ENCODE results near the gene CREB5. TPM values are rescaled to one million over a fixed set of nuclear protein-coding genes. Genes with fewer than 3 reads are reported as not detected.

The CREB5 gene
- total and polyA plus RNA-seq, 7 donors: 0.80 to 42.1 (median 4.6) TPM

DNA sequence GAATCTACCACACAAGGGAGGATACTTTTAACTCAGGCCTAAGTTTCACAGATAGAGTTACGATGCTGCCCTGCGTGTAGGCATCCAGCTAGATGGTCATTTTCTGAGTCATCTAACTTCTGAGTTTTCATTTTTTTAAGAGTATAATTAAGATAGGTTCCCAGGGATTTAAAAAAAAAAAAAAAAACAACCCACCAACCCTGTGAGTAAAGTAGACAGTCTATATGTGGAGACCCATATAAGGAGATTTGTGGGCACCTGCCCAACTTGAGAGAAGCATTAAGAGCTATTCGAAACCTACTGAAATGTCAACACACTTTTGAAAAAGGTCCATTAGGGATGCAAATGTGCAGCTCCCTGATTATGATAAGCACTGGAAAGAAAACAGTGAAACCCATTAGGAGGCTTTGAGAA is 288.5 kb downstream of the CREB5 start:
- DNase-seq: no peak
- Histone ChIP-seq H3K36me3 (no peaks in the 10 kb centered on the region), H3K4me3 (no peak overlapping the region), H3K27me3 (no peaks in the 10 kb centered on the region), H3K27ac (peak overlapping the region in 2 of 4 donors; percentile 59 to 62), H3K4me1 (peaks cover 0 to 29% (median 16%) of the 10 kb centered on the region in 4 donors), H3K9me3 (no peaks in the 10 kb centered on the region)
- TF ChIP-seq POLR2AphosphoS5 (IDR thresholded peaks at IDR 0.05): no peak
- TF ChIP-seq EP300 (IDR thresholded peaks at IDR 0.05): no peak
- no peak for TF ChIP-seq POLR2A (IDR thresholded peaks at IDR 0.05)
- TF ChIP-seq CTCF (IDR thresholded peaks at IDR 0.05): no peak
- intact Hi-C loops (cut with DNase I): no loop called here
- WGBS, 2 donors: 89 to 92% methylated on average over 3 of the region's 3 CpGs

- DNase-seq: no peak
Observed at GRCh38 chr7:28701731-28702130, 289.4 kb downstream of the CREB5 start.

DNA sequence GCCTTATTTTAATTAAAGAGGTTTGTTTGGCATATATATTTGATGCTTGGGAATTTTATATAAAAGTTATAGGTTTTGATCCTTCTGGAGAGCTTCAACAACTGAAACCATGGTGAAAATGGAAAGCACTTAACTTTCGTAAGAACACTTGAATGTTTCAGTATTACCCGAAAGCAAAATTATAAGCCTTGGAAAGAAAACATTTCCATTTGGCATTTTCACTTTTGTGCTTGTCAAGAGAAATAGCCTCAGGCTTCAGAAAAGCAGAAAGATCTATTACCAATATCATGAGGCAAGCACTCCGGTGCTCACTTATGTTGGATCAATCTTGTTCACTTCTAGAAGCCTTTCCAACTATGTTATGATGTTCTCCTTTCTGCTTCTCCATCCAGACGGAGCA is 289.9 kb downstream of the CREB5 start:
- H3K27me3 ChIP-seq: no peaks in the 10 kb centered on the region
- no peak overlapping the region for H3K27ac ChIP-seq
- intact Hi-C loops (cut with DNase I): no loop called here
- peaks cover 0 to 29% (median 16%) of the 10 kb centered on the region in 4 donors for H3K4me1 ChIP-seq
- DNase-seq: no peak
- 87 to 93% methylated on average over 4 of the region's 4 CpGs for whole genome bisulfite sequencing, 2 donors
- H3K36me3 ChIP-seq: no peaks in the 10 kb centered on the region
- H3K9me3 ChIP-seq: no peaks in the 10 kb centered on the region
- no peak overlapping the region for H3K4me3 ChIP-seq
- no peak for TF ChIP-seq POLR2AphosphoS5 (IDR thresholded peaks at IDR 0.05)

More at GRCh38 chr7:28701731-28702130, 289.4 kb downstream of the CREB5 start:
- TF ChIP-seq POLR2A (IDR thresholded peaks at IDR 0.05): no peak
- peaks cover 0 to 29% (median 16%) of the 10 kb centered on the region in 4 donors for H3K4me1 ChIP-seq
- H3K4me3 ChIP-seq: no peak overlapping the region
- WGBS, 2 donors: 65 to 75% methylated on average over 1 of the region's 1 CpG
- intact Hi-C loops (cut with DNase I): no loop called here
- no peaks in the 10 kb centered on the region for H3K27me3 ChIP-seq
- no peak overlapping the region for H3K27ac ChIP-seq
- no peaks in the 10 kb centered on the region for H3K9me3 ChIP-seq
- H3K36me3 ChIP-seq: no peaks in the 10 kb centered on the region

- no peaks in the 10 kb centered on the region for H3K36me3 ChIP-seq
- H3K27ac ChIP-seq: peak overlapping the region in 1 of 4 donors; percentile 18
- H3K4me1 ChIP-seq: peaks cover 0 to 35% (median 20%) of the 10 kb centered on the region in 4 donors
- H3K27me3 ChIP-seq: no peaks in the 10 kb centered on the region
- no peak overlapping the region for H3K4me3 ChIP-seq
- intact Hi-C loops (cut with DNase I): no loop called here
- no peak for DNase-seq
- 94 to 95% methylated on average over 1 of the region's 1 CpG for WGBS, 2 donors
- TF ChIP-seq CTCF (IDR thresholded peaks at IDR 0.05): no peak
- no peak for TF ChIP-seq EP300 (IDR thresholded peaks at IDR 0.05)
- no peak for TF ChIP-seq POLR2A (IDR thresholded peaks at IDR 0.05)
- TF ChIP-seq POLR2AphosphoS5 (IDR thresholded peaks at IDR 0.05): no peak
- H3K9me3 ChIP-seq: no peaks in the 10 kb centered on the region
Observed at GRCh38 chr7:28703037-28703765, 290.9 kb downstream of the CREB5 start.

DNA sequence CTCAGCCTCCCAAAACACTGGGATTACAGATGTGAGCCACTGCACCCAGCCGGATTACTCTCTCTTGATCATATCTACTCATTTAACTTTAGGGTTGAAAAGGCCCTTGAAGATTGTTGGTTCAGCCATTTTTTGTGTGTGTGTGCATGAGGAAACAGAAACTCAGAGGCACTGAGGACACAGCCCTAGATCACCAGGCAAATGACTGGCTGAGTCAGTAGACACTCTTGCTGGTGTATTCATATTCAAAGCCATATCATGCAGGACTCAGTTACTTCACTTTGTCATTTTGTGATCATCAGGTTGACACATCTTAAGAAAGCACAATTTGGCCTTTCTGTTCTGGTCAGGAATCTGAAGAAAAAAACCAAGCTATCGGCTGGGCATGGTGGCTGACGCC is 292.4 kb downstream of the CREB5 start:
- no peaks in the 10 kb centered on the region for H3K27me3 ChIP-seq

More for the DNA sequence above, 292.4 kb downstream of the CREB5 start:
- H3K36me3 ChIP-seq: no peaks in the 10 kb centered on the region
- no peak overlapping the region for H3K4me3 ChIP-seq
- DNase-seq: no peak
- 81 to 97% methylated on average over 3 of the region's 3 CpGs for WGBS, 2 donors
- H3K27ac ChIP-seq: no peak overlapping the region
- TF ChIP-seq EP300 (IDR thresholded peaks at IDR 0.05) (no peak), CTCF (IDR thresholded peaks at IDR 0.05) (no peak), POLR2AphosphoS5 (IDR thresholded peaks at IDR 0.05) (no peak), POLR2A (IDR thresholded peaks at IDR 0.05) (no peak)
- intact Hi-C loops (cut with DNase I): no loop called here
- no peaks in the 10 kb centered on the region for H3K9me3 ChIP-seq
- peaks cover 0 to 47% (median 24%) of the 10 kb centered on the region in 4 donors for H3K4me1 ChIP-seq
